ENCODE data around the gene ZNF763.
"Not testable (repeated sequence)": the region's sequence is repeated elsewhere in the genome, so short reads cannot be mapped to it uniquely, and the experiment has no call there.

The ZNF763 gene

GRCh38 chr19:11964858-11965645, at the start of gene ZNF763:
ZNF763 (plus strand) TSS chr19:11965040; CDS start chr19:11965209, 169 bp downstream.
- DNase-seq (ENCODE audit: low spot score), result peak; percentile 92

- DNase-seq (ENCODE audit: low spot score), result no peak
Measured at GRCh38 chr19:11921852-11922495, 42.9 kb upstream of the ZNF763 start.

- DNase-seq (ENCODE audit: low spot score), result peak; percentile 93
Measured at GRCh38 chr19:11924886-11925650, 39.8 kb upstream of the ZNF763 start, which contains the start of gene ZNF700. ZNF700 (plus strand) TSS chr19:11925107; CDS start chr19:11925211, 104 bp downstream.

GRCh38 chr19:11925651-11926187, 39.1 kb upstream of the ZNF763 start:
- DNase-seq (ENCODE audit: low spot score), result not testable (repeated sequence)

GRCh38 chr19:11927227-11927626, 37.6 kb upstream of the ZNF763 start:
- no peak for DNase-seq (ENCODE audit: low spot score)

GRCh38 chr19:11931051-11931450, 33.8 kb upstream of the ZNF763 start:
- DNase-seq (ENCODE audit: low spot score), result no peak

GRCh38 chr19:11931513-11931912, 33.3 kb upstream of the ZNF763 start:
- DNase-seq (ENCODE audit: low spot score), result no peak

GRCh38 chr19:11935829-11936228, 29.0 kb upstream of the ZNF763 start:
- not testable (repeated sequence) for DNase-seq (ENCODE audit: low spot score)

- DNase-seq (ENCODE audit: low spot score), result not testable (repeated sequence)
Measured at GRCh38 chr19:11938383-11938782, 26.5 kb upstream of the ZNF763 start.

- DNase-seq (ENCODE audit: low spot score), result not testable (repeated sequence)
Measured at GRCh38 chr19:11941361-11941887, 23.4 kb upstream of the ZNF763 start.

GRCh38 chr19:11942008-11942842, 22.6 kb upstream of the ZNF763 start:
- DNase-seq (ENCODE audit: low spot score), result no peak

GRCh38 chr19:11942843-11943108, 22.1 kb upstream of the ZNF763 start:
- no peak for DNase-seq (ENCODE audit: low spot score)

GRCh38 chr19:11944656-11945055, 20.2 kb upstream of the ZNF763 start:
- no peak for DNase-seq (ENCODE audit: low spot score)

- no peak for DNase-seq (ENCODE audit: low spot score)
Measured at GRCh38 chr19:11948646-11949045, 16.2 kb upstream of the ZNF763 start.

- no peak for DNase-seq (ENCODE audit: low spot score)
Measured at GRCh38 chr19:11949201-11949600, 15.6 kb upstream of the ZNF763 start.

GRCh38 chr19:11949614-11950080, 15.2 kb upstream of the ZNF763 start:
- DNase-seq (ENCODE audit: low spot score), result not testable (repeated sequence)

GRCh38 chr19:11950312-11950711, 14.5 kb upstream of the ZNF763 start:
- DNase-seq (ENCODE audit: low spot score), result no peak

GRCh38 chr19:11963566-11964355, 1.1 kb upstream of the ZNF763 start:
- DNase-seq (ENCODE audit: low spot score), result peak; percentile 74

- no peak for DNase-seq (ENCODE audit: low spot score)
Measured at GRCh38 chr19:11964496-11964857, 363 bp upstream of the ZNF763 start.

GRCh38 chr19:11970174-11970573, 5.3 kb downstream of the ZNF763 start:
- DNase-seq (ENCODE audit: low spot score), result no peak
